Measurements from ENCODE around the gene TIMP4.

The TIMP4 gene

DNA sequence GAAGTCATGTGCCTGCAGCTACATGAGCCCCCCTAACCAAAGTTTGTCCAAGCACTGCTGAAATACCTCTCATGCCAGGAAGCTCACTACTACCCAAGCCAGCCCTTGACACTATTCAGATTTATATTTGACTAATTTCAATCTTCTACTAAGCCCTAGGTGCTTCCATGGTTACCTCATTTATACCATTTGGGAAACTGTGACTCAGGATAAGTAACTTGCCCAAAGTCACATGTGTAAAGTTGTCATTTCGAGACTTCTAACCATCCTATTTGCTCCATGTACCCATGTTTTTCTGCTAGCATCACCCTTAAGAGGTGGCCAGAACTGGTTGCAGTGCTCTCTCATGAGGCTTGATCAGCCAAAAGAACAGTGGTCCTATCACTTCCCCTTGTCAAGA lies 20.7 kb upstream of the TIMP4 start:
- no peak for TF ChIP-seq ZNF274 (IDR thresholded peaks at IDR 0.05; ENCODE audit: low read depth, low read length)

DNA sequence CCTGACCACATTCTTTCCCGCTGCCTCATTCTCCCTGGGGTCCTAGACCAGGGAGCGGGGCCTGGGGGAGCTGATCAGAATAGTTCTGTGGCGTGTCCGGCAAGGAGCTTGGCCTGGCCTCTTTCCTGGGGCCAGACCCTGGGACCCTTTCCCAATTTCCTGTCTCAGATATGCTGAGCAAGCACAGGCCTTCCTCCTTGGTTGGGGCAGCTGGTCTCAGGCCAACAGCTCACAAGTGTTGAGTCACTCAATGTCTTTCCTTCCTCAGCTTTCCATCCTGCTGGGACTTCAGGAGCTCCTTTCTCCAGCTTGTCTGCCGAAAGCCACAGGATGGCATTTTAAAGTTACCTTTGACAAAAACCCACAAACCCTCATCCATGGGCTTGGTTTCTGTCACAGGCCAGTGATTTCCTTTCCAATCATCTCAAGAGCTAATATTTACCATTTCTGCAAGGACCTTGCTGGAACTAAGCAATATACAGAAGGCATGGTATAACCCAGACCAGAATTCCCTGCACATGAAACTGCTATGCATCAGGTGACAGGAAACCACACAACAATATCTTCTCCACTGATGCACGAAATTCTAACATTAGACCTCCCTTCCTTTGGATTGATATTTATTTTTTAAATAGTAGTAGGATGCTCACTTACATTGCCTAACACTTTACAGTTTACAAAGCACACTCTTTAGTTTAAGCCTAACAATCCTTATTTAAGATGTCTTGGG lies 19.5 kb upstream of the TIMP4 start:
- no peak for TF ChIP-seq ZNF274 (IDR thresholded peaks at IDR 0.05; ENCODE audit: low read depth, low read length)
- no peak overlapping the region for H3K4me3 ChIP-seq (ENCODE audit: low read length)

More for the DNA sequence above, 20.7 kb upstream of the TIMP4 start:
- no peak overlapping the region for H3K4me3 ChIP-seq (ENCODE audit: low read length)

DNA sequence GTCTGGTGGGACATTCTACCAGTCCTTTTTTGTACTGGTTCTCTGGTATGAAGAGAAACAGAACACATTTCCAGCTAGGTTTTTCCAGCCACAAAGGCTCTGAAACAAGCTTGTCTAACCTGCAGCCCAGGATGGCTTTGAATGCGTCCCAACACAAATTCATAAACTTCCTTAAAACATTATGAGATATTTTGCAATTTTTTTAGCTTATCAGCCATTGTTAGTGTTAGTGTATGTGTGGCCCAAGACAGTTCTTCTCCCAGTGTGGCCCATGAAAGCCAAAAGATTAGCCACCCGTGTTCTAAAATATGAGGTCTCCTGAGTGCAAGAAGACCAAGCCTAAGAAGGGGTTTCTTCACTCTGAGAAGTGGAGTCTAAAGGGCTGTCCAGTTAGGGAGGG lies 18.4 kb upstream of the TIMP4 start:
- no peak overlapping the region for H3K4me3 ChIP-seq (ENCODE audit: low read length)
- no peak for TF ChIP-seq ZNF274 (IDR thresholded peaks at IDR 0.05; ENCODE audit: low read depth, low read length)

DNA sequence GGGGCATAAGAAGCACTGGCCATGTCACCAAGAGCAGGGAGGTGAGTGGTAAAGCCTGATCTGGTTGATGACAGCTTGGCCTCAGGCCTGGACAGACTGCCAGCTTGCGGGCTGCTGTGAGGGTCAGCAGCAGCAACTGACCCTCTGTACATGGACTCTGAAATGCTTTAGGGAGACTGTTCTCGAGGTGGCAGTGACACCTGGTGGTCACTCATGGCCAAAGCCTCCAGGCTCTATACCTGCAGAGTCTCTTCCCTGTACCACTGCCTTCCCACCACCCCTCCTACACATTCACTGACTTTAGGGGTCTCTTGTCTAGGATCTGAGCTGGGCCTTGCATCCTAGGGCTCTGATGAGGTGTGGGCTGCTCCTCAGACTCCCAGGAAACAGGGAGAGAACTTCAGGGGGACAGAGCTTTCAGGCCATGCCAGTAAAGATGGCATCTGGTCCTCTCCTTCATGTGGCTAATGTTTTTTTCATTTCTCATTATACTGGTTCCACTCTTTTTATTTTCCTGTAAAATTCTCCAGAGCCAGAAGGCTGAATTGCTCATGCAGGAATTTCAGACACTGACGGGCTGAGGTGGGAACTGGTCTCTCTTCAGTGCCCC lies 17.2 kb upstream of the TIMP4 start:
- no peak for TF ChIP-seq ZNF274 (IDR thresholded peaks at IDR 0.05; ENCODE audit: low read depth, low read length)

DNA sequence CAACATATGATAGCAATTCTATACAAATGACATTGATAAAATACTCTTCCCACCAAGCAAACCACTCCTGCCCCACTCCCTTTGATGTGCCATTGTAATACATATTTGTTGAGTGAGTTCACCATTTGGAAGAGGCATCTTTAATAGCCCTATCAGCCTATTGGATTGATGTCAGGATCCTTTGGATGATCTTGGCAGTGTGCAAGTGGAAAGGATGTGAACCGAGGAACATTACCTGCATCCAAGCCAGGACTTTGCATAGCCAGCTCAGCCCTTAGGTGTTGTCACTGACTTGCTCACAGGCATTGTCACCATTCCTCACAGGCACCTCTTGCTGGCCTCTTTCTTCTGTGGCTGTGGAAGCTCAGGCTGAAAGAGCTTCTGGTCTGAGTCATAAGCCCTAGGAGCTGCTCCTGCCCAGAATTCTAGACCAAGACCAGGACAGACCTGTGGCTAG lies 16.5 kb upstream of the TIMP4 start:
- no peak for TF ChIP-seq ZNF274 (IDR thresholded peaks at IDR 0.05; ENCODE audit: low read depth, low read length)
- no peak overlapping the region for H3K4me3 ChIP-seq (ENCODE audit: low read length)

More for the DNA sequence above, 17.2 kb upstream of the TIMP4 start:
- H3K4me3 ChIP-seq (ENCODE audit: low read length) = no peak overlapping the region

DNA sequence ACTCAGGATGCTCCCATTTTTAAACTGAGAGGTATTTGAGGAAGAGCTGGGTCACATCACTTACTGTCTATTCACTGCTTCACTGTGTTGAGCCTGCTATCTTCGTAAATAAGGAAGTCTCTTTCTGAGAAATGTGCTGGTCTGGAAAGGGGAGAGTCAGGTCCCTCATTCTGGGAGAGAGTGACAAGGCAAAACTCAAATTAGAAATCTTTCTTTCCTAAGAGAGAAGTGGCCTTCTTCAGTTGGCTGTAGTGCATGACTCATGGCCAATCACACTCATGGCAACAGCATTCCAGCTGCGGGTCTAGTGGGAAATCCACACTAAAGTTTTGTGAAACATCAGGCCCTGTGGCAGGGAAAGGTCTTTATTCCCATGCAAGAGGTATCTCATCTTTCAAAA lies 11.5 kb upstream of the TIMP4 start:
- H3K4me3 ChIP-seq (ENCODE audit: low read length) = no peak overlapping the region
- no peak for TF ChIP-seq ZNF274 (IDR thresholded peaks at IDR 0.05; ENCODE audit: low read depth, low read length)

DNA sequence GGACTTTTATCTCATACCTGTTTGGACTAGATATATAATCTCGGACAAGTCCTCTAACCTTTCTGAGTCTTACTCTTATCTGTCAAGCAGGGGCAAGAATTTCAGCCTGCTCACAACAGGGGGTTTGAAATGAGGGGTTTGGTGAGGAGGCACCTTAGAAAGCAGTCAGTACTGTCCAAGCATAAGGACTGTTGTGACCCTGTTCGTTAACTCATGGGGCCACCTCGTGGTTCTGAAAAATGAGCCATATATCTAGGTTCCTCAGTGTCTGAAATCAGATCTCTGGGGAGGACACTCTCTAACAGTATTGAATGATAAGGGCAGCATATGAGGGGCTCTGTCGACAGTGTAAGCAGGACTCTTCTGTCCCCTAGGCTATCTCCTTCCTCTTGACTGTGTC lies 7.2 kb upstream of the TIMP4 start:
- H3K4me3 ChIP-seq (ENCODE audit: low read length) = no peak overlapping the region
- no peak for TF ChIP-seq ZNF274 (IDR thresholded peaks at IDR 0.05; ENCODE audit: low read depth, low read length)

DNA sequence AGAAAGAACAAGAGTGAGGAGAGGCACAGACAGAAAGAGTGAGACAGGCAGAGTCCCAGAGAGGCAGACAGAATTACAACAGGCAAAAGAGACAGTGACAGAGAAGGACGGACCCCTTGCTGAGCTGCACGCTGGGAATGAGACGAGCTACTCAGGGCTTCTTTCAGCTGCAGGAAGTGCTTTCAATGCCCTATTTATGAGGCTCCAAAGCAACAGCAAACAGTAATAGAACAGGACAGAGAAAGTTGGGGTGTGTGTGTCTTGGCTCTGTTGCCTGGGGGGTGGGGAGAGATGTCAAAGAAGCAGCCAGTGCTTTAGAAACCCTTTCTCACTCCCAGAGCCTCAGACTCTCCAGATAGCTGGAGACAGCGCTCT lies 502 bp upstream of the TIMP4 start:
- TF ChIP-seq ZNF274 (IDR thresholded peaks at IDR 0.05; ENCODE audit: low read depth, low read length) = no peak
- no peak overlapping the region for H3K4me3 ChIP-seq (ENCODE audit: low read length)

DNA sequence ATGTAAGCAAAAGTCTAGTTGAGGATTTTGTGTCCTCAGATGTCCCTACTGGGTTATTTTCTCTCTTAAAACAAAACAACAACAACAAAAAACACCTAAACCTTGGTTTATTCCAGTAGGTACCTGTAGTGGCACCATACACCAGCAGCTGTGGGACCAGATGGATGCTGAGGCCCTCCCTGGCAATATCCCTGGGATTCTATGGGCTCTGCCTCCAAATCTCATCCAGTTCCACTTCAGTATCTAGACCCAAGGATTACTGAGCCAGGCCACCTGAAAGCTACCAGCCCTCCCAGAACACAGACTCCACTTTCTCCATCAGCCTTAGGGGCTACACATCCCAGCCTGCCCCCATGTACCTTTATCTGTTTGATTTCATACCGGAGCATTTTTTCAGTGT lies 1.7 kb downstream of the TIMP4 start:
- TF ChIP-seq ZNF274 (IDR thresholded peaks at IDR 0.05; ENCODE audit: low read depth, low read length) = no peak
- H3K4me3 ChIP-seq (ENCODE audit: low read length) = no peak overlapping the region

DNA sequence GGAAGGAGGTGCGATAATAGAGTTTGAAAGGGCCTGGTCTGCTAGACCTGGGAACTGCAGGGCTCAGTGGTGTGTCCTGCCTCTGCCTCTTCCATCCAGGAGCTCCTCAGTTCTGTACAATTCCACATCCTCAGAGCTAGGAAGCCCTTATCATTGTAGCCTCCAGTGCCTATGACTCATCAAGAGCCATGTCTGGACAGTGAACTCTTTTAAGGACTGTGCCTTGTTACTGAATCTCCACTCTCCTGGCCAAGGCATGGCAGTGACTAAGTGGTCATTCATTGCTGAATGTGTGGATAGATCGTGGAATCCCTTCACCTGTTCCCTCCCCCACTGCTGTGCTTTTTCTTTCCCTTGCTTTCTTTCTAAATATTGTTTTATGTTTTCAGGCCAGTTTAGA lies 2.9 kb downstream of the TIMP4 start:
- H3K4me3 ChIP-seq (ENCODE audit: low read length) = no peak overlapping the region
- no peak for TF ChIP-seq ZNF274 (IDR thresholded peaks at IDR 0.05; ENCODE audit: low read depth, low read length)

DNA sequence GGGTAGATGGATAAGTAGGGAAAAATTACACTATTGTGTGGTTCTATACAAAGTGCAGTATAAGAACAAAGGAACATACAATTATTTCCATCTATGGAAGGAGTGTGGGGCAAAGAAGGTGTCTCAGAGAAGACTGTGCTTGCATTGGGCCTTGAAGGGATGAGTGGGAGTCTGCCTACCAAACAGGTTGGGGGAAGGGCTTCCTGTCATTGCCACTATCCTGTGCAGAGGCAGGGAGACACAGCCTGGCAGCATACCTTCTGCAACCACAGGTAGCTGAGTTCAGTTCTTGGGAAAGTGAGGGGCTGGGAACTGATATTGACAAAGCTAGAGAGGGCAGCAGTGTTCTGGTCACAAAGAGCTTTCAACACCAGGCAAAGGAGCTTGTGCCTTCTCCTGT lies 3.4 kb downstream of the TIMP4 start:
- no peak overlapping the region for H3K4me3 ChIP-seq (ENCODE audit: low read length)
- TF ChIP-seq ZNF274 (IDR thresholded peaks at IDR 0.05; ENCODE audit: low read depth, low read length) = no peak

DNA sequence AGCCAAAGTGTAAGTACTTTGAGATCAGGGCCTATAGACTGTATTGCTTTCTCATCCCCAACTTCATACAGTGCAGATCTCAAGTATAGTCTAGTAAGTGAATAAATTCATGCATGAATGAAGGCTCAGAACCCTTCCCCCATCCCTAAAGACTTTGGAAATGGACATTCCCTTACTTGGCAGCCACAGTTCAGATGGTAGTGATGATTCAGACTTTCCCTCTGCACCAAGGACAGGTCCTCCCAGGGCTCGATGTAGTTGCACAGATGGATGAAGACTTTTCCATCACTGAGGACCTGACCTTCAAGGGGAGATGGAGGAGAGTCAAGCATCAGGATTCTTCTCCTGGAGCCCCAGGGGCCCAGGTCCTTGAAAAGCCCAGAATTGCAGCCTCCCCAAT lies 4.6 kb downstream of the TIMP4 start:
- no peak overlapping the region for H3K4me3 ChIP-seq (ENCODE audit: low read length)
- TF ChIP-seq ZNF274 (IDR thresholded peaks at IDR 0.05; ENCODE audit: low read depth, low read length) = no peak

DNA sequence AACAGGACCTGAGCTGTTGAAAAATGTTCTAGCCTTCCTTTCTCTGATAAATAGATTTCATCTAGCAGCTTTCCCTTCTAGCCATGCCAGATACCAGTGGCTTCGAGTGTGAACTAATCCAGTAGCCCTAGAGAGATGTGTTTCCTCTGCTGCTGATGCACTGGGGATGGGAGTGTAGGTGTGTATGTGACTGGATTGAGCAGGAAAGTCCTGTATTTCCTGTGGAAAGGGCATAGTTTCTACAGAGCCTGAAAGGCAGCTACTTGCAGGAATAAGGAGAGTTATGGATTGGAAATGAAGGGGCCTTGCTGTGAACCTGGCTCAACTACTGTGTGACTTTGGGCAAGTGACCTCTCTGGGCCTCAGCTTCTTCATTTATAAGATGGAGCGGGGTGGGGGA lies 8.6 kb downstream of the TIMP4 start:
- TF ChIP-seq ZNF274 (IDR thresholded peaks at IDR 0.05; ENCODE audit: low read depth, low read length) = no peak
- H3K4me3 ChIP-seq (ENCODE audit: low read length) = no peak overlapping the region

DNA sequence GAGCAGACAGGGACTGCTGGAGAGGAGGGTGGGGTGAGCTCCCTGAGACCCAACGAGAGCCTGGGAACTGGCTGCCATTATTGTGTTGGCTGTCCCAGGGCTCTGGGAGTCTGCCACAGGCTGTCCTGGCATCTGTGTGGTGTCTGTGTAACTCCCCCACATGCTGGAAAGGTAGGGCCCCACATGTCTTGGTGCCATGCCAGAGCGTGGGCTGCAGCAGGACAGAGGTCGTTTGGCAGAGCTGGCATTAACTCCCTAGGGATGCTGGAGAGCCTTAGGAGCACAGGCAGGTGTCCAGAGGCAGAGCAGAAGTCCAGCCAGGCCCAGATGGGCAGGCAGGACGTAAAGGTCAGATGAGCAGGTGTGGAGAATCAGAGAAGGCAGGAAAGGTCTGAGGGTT lies 9.7 kb downstream of the TIMP4 start:
- TF ChIP-seq ZNF274 (IDR thresholded peaks at IDR 0.05; ENCODE audit: low read depth, low read length) = no peak
- H3K4me3 ChIP-seq (ENCODE audit: low read length) = no peak overlapping the region

DNA sequence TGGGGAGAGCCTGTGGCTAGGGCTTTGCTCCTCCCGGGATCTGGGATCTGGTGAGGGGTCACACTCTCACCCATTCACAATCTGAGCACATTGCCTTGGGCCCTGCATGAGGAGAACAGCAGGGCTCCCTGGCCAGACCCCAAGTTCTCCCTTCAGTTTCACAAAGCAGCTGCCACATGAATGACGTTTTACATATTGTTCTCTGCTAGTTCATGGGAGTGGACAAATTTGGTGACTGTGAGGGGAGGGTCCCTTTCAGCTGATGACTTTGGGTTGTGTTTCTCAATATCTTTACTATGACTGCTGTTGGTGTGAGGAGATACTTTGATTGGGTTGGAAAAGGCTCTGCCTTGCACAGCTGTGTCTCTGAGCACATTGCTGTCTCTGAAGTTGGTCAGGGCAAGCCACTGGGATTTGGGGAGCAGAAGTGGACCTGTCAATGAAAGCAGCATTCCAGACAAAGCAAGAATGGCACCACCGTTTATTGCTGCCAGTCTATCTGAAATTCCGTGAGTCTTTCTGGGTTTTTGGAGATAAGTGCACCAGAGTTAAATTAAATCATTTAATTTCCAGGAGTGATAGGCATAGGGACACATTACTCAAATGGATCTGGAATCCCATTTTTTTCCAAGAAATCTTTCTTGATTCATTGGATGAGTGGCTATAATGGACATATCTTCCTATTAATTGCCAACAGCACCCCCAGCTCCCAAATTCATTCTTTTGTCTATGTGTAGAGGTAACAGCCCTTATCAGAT lies 10.3 kb downstream of the TIMP4 start:
- H3K4me3 ChIP-seq (ENCODE audit: low read length) = no peak overlapping the region
- no peak for TF ChIP-seq ZNF274 (IDR thresholded peaks at IDR 0.05; ENCODE audit: low read depth, low read length)
